Cardiac muscle cell (in vitro differentiated cells and primary cell): ENCODE results near the gene ARHGEF11. TPM values are rescaled to one million over a fixed set of nuclear protein-coding genes. Genes with fewer than 3 reads are reported as not detected.

Experiments used
- DNase-seq, 2 donors: peaks; one replicate each; pipeline versions ENCODE4 v3.0.0 to v3.0.0-alpha.2; 2010 to 2017; ENCODE audit warnings: low read depth in 1 of 2, low spot score in 1 of 2
- H3K27ac ChIP-seq: fragments of 200-600 bp; sonication (generic); 2 replicates; pipeline ENCODE4 v1.5.1; 2016
- H3K27me3 ChIP-seq: fragments of 200-600 bp; sonication (generic); 2 replicates; pipeline ENCODE4 v1.6.0; 2016; ENCODE audit warnings: control low read depth
- H3K36me3 ChIP-seq: fragments of 200-600 bp; sonication (generic); 2 replicates; pipeline ENCODE4 v1.5.1; 2016; ENCODE audit warnings: control low read depth
- H3K4me1 ChIP-seq: fragments of 200-600 bp; sonication (generic); 2 replicates; pipeline ENCODE4 v1.8.1; 2017; ENCODE audit warnings: low read depth, mild to moderate bottlenecking, mixed run types
- H3K4me3 ChIP-seq: fragments of 200-600 bp; sonication (generic); 2 replicates; pipeline ENCODE4 v1.5.1; 2016; ENCODE audit warnings: mild to moderate bottlenecking
- H3K9me3 ChIP-seq: fragments of 200-600 bp; sonication (generic); 2 replicates; pipeline ENCODE4 v1.5.1; 2017; ENCODE audit warnings: low read depth, mild to moderate bottlenecking, control low read depth
- polyA plus RNA-seq: library from polyadenylated mRNA; unstranded; fragments of >200 nt; fragmentation: Nextera tagmentation; extraction: Ambion mirVana; gene quantifications from 2 replicates; pipeline ENCODE4 v1.2.1, GENCODE V29; 2016
- total RNA-seq: library from RNA; depleted of rRNA; stranded (reverse); fragments of >200 nt; gene quantifications from 2 replicates; pipeline ENCODE4 v1.2.3, GENCODE V29; 2016
- TF ChIP-seq, protein P1 (sequence below): IDR thresholded peaks from 2 replicates; pipeline ENCODE4 v1.5.1; 2012; ENCODE audit warnings: low read depth, mild to moderate bottlenecking, low read length

The ARHGEF11 gene
- total and polyA plus RNA-seq, 2 experiments from 2014 or later, result 25.8 to 40.1 TPM

DNA sequence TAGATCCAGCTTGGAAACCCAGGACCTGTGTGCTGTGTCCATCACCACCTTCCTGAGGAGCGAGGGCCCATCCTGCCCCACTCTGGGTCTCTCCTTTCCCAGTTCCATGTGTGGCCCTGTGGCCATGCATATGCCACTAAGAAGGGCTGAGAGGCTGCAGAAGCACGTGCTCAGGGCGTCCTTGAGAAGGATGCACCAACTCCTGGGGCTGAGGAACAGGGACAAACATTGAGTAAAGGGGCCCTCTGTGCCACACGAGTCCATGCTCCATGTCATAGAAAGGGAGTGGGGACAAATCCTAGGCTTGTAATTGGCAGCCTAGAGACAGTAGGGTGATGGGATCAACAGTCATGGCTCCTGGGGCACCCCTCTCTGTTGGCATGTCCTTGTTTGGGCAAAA lies 45.6 kb upstream of the ARHGEF11 start:
- Histone ChIP-seq H3K4me3 (no peak overlapping the region), H3K27ac (no peak overlapping the region), H3K4me1 (no peaks in the 10 kb centered on the region), H3K9me3 (no peaks in the 10 kb centered on the region), H3K36me3 (no peaks in the 10 kb centered on the region), H3K27me3 (no peaks in the 10 kb centered on the region)
- no peak for DNase-seq
- TF ChIP-seq, protein P1, sequence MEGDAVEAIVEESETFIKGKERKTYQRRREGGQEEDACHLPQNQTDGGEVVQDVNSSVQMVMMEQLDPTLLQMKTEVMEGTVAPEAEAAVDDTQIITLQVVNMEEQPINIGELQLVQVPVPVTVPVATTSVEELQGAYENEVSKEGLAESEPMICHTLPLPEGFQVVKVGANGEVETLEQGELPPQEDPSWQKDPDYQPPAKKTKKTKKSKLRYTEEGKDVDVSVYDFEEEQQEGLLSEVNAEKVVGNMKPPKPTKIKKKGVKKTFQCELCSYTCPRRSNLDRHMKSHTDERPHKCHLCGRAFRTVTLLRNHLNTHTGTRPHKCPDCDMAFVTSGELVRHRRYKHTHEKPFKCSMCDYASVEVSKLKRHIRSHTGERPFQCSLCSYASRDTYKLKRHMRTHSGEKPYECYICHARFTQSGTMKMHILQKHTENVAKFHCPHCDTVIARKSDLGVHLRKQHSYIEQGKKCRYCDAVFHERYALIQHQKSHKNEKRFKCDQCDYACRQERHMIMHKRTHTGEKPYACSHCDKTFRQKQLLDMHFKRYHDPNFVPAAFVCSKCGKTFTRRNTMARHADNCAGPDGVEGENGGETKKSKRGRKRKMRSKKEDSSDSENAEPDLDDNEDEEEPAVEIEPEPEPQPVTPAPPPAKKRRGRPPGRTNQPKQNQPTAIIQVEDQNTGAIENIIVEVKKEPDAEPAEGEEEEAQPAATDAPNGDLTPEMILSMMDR, result no peak

DNA sequence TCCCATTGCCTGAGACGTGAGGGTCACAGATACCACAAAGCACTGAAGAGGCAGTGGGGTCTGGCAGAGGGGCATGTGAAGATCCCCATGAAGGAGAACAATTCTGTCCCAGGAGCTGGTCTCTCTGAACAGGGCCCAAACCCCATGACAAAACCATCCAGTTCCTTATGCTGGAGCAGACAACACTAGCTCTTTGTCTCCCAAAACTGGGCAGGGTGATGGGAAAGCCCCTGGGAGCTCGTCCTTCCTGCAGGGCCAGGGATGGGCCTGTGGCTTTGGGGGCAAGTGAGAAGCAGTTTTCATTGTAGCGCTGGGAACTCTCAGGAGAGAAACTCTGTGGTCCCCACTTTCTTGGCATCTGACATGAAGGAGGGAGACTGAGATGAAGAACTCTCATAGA lies 45.2 kb upstream of the ARHGEF11 start:
- H3K36me3 ChIP-seq, result no peaks in the 10 kb centered on the region
- H3K4me1 ChIP-seq, result no peaks in the 10 kb centered on the region
- H3K27me3 ChIP-seq, result no peaks in the 10 kb centered on the region
- no peak overlapping the region for H3K4me3 ChIP-seq
- no peaks in the 10 kb centered on the region for H3K9me3 ChIP-seq
- TF ChIP-seq, protein P1, result no peak
- no peak for DNase-seq
- no peak overlapping the region for H3K27ac ChIP-seq

DNA sequence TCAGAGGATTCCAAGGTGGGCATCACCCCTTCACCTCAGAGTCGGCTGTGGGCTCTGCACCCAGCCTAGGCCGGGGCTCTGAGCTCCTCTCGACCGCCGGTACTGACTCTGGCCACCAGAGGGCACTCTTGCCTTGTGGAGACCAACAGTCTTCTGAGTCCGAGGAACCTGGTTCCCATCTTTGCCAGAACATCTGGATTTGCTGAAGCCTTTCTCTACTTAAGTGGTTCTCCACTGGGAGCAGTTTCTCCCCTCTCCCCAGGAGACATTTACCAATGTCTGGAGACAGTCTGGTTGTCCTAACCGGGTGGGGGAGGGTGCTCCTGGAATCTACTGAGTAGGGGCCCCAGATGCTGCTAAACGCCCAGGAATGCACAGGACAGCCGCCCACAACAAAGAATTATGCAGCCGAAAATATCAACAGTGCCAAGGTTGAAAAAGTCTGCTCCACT lies 44.7 kb upstream of the ARHGEF11 start:
- no peaks in the 10 kb centered on the region for H3K36me3 ChIP-seq
- DNase-seq, result peak; percentile 91 to 92

DNA sequence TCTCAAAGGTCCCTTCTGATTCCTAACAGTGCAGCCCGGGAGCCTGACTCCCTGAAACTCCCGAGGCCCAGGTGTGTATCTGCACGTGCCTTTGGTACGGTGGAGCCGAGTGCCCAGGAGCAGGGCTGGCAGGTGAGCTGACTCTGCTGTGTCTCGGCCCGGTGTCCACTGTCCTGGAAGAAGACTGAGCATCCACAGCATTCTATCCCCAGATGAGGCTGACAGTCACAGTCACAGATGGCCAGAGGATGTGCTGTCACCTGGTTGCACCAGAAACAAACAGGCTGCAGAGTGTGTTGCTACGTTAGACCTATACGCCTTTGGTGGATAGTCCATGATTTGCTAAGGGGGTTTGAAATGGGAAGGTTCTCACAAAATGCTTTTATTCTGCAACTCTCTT lies 44.2 kb upstream of the ARHGEF11 start:
- Histone ChIP-seq H3K4me3 (no peak overlapping the region), H3K27ac (no peak overlapping the region), H3K9me3 (no peaks in the 10 kb centered on the region), H3K4me1 (no peaks in the 10 kb centered on the region), H3K27me3 (no peaks in the 10 kb centered on the region), H3K36me3 (no peaks in the 10 kb centered on the region)
- DNase-seq, result no peak
- TF ChIP-seq, protein P1, result no peak

More for the DNA sequence above, 44.7 kb upstream of the ARHGEF11 start:
- Histone ChIP-seq H3K4me1 (no peaks in the 10 kb centered on the region), H3K27ac (no peak overlapping the region), H3K9me3 (no peaks in the 10 kb centered on the region), H3K27me3 (no peaks in the 10 kb centered on the region), H3K4me3 (no peak overlapping the region)
- TF ChIP-seq, protein P1, result peak; percentile 95

DNA sequence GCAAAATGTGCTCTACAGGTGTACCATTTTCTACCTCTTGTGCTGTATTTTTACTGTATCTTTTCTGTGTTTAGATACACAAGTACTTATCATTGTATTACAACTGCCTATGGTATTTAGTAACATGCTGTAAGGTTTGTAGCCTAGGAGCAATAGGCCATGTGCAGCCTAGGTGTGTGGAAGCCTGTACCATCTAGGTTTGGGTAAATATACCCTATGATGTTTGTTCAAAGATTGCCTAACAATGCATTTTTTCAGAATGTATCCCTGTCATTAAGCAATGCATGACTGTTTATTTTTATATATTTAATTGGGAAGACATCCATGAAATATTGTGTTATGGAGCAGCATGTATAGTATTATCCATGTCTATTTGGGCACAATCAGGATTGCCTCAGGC lies 43.1 kb upstream of the ARHGEF11 start:
- Histone ChIP-seq H3K9me3 (no peaks in the 10 kb centered on the region), H3K4me3 (no peak overlapping the region), H3K27ac (no peak overlapping the region), H3K4me1 (no peaks in the 10 kb centered on the region), H3K36me3 (no peaks in the 10 kb centered on the region), H3K27me3 (no peaks in the 10 kb centered on the region)
- DNase-seq, result no peak
- TF ChIP-seq, protein P1, result no peak

DNA sequence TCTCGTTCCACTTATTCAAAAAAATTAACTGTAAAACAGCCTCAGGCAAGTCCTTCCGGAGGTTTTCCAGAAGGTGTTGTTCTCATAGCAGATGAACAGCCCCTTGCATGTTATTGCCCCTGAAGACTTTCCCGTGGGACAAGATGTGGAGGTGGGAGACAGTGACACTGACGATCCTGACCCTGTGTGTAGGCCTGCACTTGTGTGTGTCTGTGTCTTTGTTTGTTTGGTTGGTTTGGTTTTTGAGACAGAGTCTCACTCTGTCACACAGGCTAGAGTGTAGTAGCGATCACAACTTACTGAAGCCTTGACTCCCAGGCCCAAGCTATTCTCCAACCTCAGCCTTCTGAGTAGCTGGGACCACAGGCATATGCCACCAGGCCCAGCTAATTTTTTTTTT lies 41.5 kb upstream of the ARHGEF11 start:
- Histone ChIP-seq H3K4me1 (no peaks in the 10 kb centered on the region), H3K4me3 (no peak overlapping the region), H3K27me3 (no peaks in the 10 kb centered on the region), H3K36me3 (no peaks in the 10 kb centered on the region), H3K9me3 (no peaks in the 10 kb centered on the region), H3K27ac (no peak overlapping the region)
- DNase-seq, result no peak
- TF ChIP-seq, protein P1, result no peak
